ENCODE measurements around the gene FNDC8.

DNA sequence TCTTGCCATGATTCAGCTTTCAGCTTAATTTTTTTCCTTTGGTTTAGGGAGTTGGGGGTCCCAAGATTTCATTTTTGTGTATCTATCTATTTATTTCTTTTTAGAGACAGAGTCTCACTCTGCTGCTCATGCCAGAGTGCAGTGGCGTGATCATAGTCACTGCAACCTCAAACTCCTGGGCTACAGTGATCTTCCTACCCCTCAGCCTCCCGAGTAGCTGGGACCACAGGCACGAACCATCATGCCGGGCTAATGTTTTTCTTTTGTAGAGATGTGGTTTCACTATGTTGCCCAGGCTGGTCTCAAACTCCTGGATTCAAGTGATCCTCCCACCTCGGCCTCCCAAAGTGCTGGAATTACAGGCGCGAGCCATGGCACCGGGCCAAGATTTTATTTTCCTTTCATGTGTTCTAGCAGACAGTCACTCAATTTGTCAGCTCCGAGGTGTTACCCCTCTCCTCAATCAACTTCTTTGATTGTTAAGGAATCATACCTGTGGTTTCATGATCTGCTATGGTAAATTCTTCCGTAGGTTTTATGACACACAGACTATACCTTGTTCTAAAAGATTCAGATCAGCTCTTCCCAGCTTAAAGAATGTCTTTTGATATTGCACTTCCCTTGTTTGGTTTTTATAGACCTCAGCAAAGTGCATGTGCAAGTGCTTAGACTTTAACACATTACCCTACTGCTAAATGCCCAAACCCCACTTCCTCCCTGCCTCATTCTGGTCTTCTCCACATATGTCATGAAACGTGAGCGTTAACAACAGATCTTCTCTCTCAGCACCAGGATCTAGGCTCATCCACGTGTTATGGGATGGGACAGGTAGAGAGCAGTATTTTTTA lies 39.2 kb downstream of the FNDC8 start:
- TF ChIP-seq, protein P1, sequence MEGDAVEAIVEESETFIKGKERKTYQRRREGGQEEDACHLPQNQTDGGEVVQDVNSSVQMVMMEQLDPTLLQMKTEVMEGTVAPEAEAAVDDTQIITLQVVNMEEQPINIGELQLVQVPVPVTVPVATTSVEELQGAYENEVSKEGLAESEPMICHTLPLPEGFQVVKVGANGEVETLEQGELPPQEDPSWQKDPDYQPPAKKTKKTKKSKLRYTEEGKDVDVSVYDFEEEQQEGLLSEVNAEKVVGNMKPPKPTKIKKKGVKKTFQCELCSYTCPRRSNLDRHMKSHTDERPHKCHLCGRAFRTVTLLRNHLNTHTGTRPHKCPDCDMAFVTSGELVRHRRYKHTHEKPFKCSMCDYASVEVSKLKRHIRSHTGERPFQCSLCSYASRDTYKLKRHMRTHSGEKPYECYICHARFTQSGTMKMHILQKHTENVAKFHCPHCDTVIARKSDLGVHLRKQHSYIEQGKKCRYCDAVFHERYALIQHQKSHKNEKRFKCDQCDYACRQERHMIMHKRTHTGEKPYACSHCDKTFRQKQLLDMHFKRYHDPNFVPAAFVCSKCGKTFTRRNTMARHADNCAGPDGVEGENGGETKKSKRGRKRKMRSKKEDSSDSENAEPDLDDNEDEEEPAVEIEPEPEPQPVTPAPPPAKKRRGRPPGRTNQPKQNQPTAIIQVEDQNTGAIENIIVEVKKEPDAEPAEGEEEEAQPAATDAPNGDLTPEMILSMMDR (IDR thresholded peaks at IDR 0.05) = no peak
- TF ChIP-seq POLR2AphosphoS5 (IDR thresholded peaks at IDR 0.05) (no peak), EP300 (IDR thresholded peaks at IDR 0.05; ENCODE audit: low read depth) (no peak)

Measured in transverse colon (tissue), 4 donors.